Parathyroid adenoma (tissue), 2 donors: ENCODE data around the gene CD7.

Experiments
- H2AFZ ChIP-seq: fragments of 300-600 bp; sonication (generic); one replicate; pipeline ENCODE4 v1.7.0; 2017; ENCODE audit warnings: antibody characterized with exemption, mild to moderate bottlenecking
- H3K27ac ChIP-seq: fragments of 300-600 bp; sonication (generic); one replicate; pipeline ENCODE4 v1.7.0; 2017
- H3K27me3 ChIP-seq: fragments of 300-600 bp; sonication (generic); one replicate; pipeline ENCODE4 v1.7.0; 2017; ENCODE audit warnings: low read length; ENCODE audit not compliant: control insufficient read depth, insufficient read depth
- H3K36me3 ChIP-seq: fragments of 300-600 bp; sonication (generic); one replicate; pipeline ENCODE4 v1.7.0; 2017; ENCODE audit warnings: low read length; ENCODE audit not compliant: control insufficient read depth, insufficient read depth
- H3K4me1 ChIP-seq: fragments of 300-600 bp; sonication (generic); one replicate; pipeline ENCODE4 v1.7.0; 2017; ENCODE audit warnings: control low read depth
- H3K4me2 ChIP-seq: fragments of 300-600 bp; sonication (generic); one replicate; pipeline ENCODE4 v1.7.0; 2017; ENCODE audit warnings: low read length
- H3K4me3 ChIP-seq: fragments of 300-600 bp; sonication (generic); one replicate; pipeline ENCODE4 v1.7.0; 2017; ENCODE audit warnings: low read depth, low read length
- H3K79me2 ChIP-seq: fragments of 300-600 bp; sonication (generic); one replicate; pipeline ENCODE4 v1.7.0; 2017; ENCODE audit warnings: control low read depth
- H3K9ac ChIP-seq: fragments of 300-600 bp; sonication (generic); one replicate; pipeline ENCODE4 v1.7.0; 2017; ENCODE audit warnings: mild to moderate bottlenecking
- H3K9me3 ChIP-seq: fragments of 300-600 bp; sonication (generic); one replicate; pipeline ENCODE4 v1.7.0; 2017; ENCODE audit warnings: low read length; ENCODE audit not compliant: control insufficient read depth
- CTCF ChIP-seq: fragments of 300-600 bp; sonication (generic); IDR thresholded peaks from one replicate; pipeline ENCODE4 v1.7.0; 2017; ENCODE audit warnings: antibody characterized with exemption, mild to moderate bottlenecking
- donor health status: primary hyperparathyroidism.

The CD7 gene

GRCh38 chr17:82320140-82320840 lies 2.9 kb upstream of the CD7 start:
- Histone ChIP-seq H2AFZ (no peak overlapping the region), H3K9ac (no peak overlapping the region), H3K4me2 (no peak overlapping the region), H3K27me3 (peaks cover 4% of the 10 kb centered on the region), H3K79me2 (no peaks in the 10 kb centered on the region), H3K27ac (no peak overlapping the region), H3K4me3 (no peak overlapping the region), H3K9me3 (no peaks in the 10 kb centered on the region), H3K36me3 (no peaks in the 10 kb centered on the region), H3K4me1 (peaks cover 5% of the 10 kb centered on the region)
- TF ChIP-seq CTCF: no peak

GRCh38 chr17:82319619-82320062 lies 2.2 kb upstream of the CD7 start:
- Histone ChIP-seq H3K9me3 (no peaks in the 10 kb centered on the region), H2AFZ (no peak overlapping the region), H3K36me3 (no peaks in the 10 kb centered on the region), H3K4me2 (no peak overlapping the region), H3K4me1 (peaks cover 5% of the 10 kb centered on the region), H3K27ac (no peak overlapping the region), H3K27me3 (peaks cover 4% of the 10 kb centered on the region), H3K9ac (no peak overlapping the region), H3K79me2 (no peaks in the 10 kb centered on the region), H3K4me3 (no peak overlapping the region)
- no peak for TF ChIP-seq CTCF

GRCh38 chr17:82318772-82319606 lies 1.6 kb upstream of the CD7 start:
- Histone ChIP-seq H3K27ac (no peak overlapping the region), H3K9ac (no peak overlapping the region), H3K4me3 (no peak overlapping the region), H3K79me2 (no peaks in the 10 kb centered on the region), H3K4me1 (peaks cover 5% of the 10 kb centered on the region), H3K27me3 (peaks cover 4% of the 10 kb centered on the region), H3K36me3 (no peaks in the 10 kb centered on the region), H2AFZ (no peak overlapping the region), H3K9me3 (no peaks in the 10 kb centered on the region), H3K4me2 (no peak overlapping the region)
- no peak for TF ChIP-seq CTCF

- peaks cover 4% of the 10 kb centered on the region for H3K27me3 ChIP-seq
- H2AFZ ChIP-seq: no peak overlapping the region
- H3K9me3 ChIP-seq: no peaks in the 10 kb centered on the region
- H3K4me3 ChIP-seq: no peak overlapping the region
- no peaks in the 10 kb centered on the region for H3K79me2 ChIP-seq
- H3K36me3 ChIP-seq: no peaks in the 10 kb centered on the region
- H3K27ac ChIP-seq: no peak overlapping the region
- H3K4me1 ChIP-seq: peaks cover 5% of the 10 kb centered on the region
- no peak for TF ChIP-seq CTCF
- H3K4me2 ChIP-seq: no peak overlapping the region
- H3K9ac ChIP-seq: no peak overlapping the region
Measured at GRCh38 chr17:82318169-82318498, 726 bp upstream of the CD7 start.
